ENCODE data around the gene INTS6. TPM values are rescaled to one million over a fixed set of nuclear protein-coding genes. Genes with fewer than 3 reads are reported as not detected.

Gene INTS6
- polyA plus RNA-seq, 1 donor (not counting 4 experiments of a cell fraction or from before 2014, with no cell fraction given): 44.2 TPM

GRCh38 chr13:51495316-51495715, 42.5 kb upstream of the INTS6 start:
- DNase-seq (ENCODE audit: low read depth, low spot score) (no peak), FAIRE-seq (no peak)
- no peaks in the 10 kb centered on the region for H3K79me2 ChIP-seq (ENCODE audit: control insufficient read depth, insufficient read depth, low read length)
- no peaks in the 10 kb centered on the region for H3K4me1 ChIP-seq (ENCODE audit: control insufficient read depth, extremely low read depth, insufficient read depth, low read length)
- no peaks in the 10 kb centered on the region for H3K27me3 ChIP-seq (ENCODE audit: control insufficient read depth, extremely low read depth, insufficient read depth, low read length)
- TF ChIP-seq EZH2 (IDR thresholded peaks at IDR 0.05; ENCODE audit: low read length) (no peak), CTCF (optimal IDR thresholded peaks at IDR 0.05 in 1 of 3, IDR thresholded peaks at IDR 0.05 in 1 of 3, conservative IDR thresholded peaks at IDR 0.05 in 1 of 3; ENCODE audit: extremely low read depth in 1 of 3, insufficient read depth in 2 of 3, low read length in 3 of 3) (no peak)
- H4K20me1 ChIP-seq (ENCODE audit: control insufficient read depth, extremely low read depth, insufficient read depth, low read length): no peaks in the 10 kb centered on the region
- dilution Hi-C loops (cut with MboI; ENCODE audit: extremely low pct_ligation_motif_present, low sequenced_read_pairs): no loop called here
- no peaks in the 10 kb centered on the region for H3K36me3 ChIP-seq (ENCODE audit: control insufficient read depth in 2 of 2, extremely low read depth in 1 of 2, insufficient read depth in 2 of 2, low read length in 2 of 2)
- H3K9me1 ChIP-seq (ENCODE audit: control insufficient read depth, extremely low read depth, insufficient read depth, low read length): no peaks in the 10 kb centered on the region
- no peak overlapping the region for H2AFZ ChIP-seq (ENCODE audit: control insufficient read depth, low read length)
- H3K27ac ChIP-seq (ENCODE audit: control insufficient read depth, insufficient read depth, low read length): no peak overlapping the region
- H3K4me3 ChIP-seq (ENCODE audit: control insufficient read depth in 2 of 3, extremely low read depth in 1 of 3, insufficient read depth in 2 of 3, low read depth in 1 of 3, low read length in 3 of 3): no peak overlapping the region
- H3K4me2 ChIP-seq (ENCODE audit: control insufficient read depth, extremely low read depth, insufficient read depth, low read depth, low read length): no peak overlapping the region
- H3K9ac ChIP-seq (ENCODE audit: control insufficient read depth, extremely low read depth, insufficient read depth, low read length): no peak overlapping the region
- no peaks in the 10 kb centered on the region for H3K9me3 ChIP-seq (ENCODE audit: control insufficient read depth, low read depth, low read length)

- FAIRE-seq (no peak), DNase-seq (ENCODE audit: low read depth, low spot score) (no peak)
- dilution Hi-C loops (cut with MboI; ENCODE audit: extremely low pct_ligation_motif_present, low sequenced_read_pairs): no loop called here
- Histone ChIP-seq H3K27ac (ENCODE audit: control insufficient read depth, insufficient read depth, low read length) (no peak overlapping the region), H3K79me2 (ENCODE audit: control insufficient read depth, insufficient read depth, low read length) (no peaks in the 10 kb centered on the region), H3K9me1 (ENCODE audit: control insufficient read depth, extremely low read depth, insufficient read depth, low read length) (no peaks in the 10 kb centered on the region), H3K4me1 (ENCODE audit: control insufficient read depth, extremely low read depth, insufficient read depth, low read length) (no peaks in the 10 kb centered on the region), H3K36me3 (ENCODE audit: control insufficient read depth in 2 of 2, extremely low read depth in 1 of 2, insufficient read depth in 2 of 2, low read length in 2 of 2) (no peaks in the 10 kb centered on the region), H2AFZ (ENCODE audit: control insufficient read depth, low read length) (no peak overlapping the region), H3K4me2 (ENCODE audit: control insufficient read depth, extremely low read depth, insufficient read depth, low read depth, low read length) (no peak overlapping the region), H3K9ac (ENCODE audit: control insufficient read depth, extremely low read depth, insufficient read depth, low read length) (no peak overlapping the region), H3K27me3 (ENCODE audit: control insufficient read depth, extremely low read depth, insufficient read depth, low read length) (no peaks in the 10 kb centered on the region), H3K4me3 (ENCODE audit: control insufficient read depth in 2 of 3, extremely low read depth in 1 of 3, insufficient read depth in 2 of 3, low read depth in 1 of 3, low read length in 3 of 3) (no peak overlapping the region), H3K9me3 (ENCODE audit: control insufficient read depth, low read depth, low read length) (no peaks in the 10 kb centered on the region), H4K20me1 (ENCODE audit: control insufficient read depth, extremely low read depth, insufficient read depth, low read length) (no peaks in the 10 kb centered on the region)
- TF ChIP-seq EZH2 (IDR thresholded peaks at IDR 0.05; ENCODE audit: low read length) (no peak), CTCF (optimal IDR thresholded peaks at IDR 0.05 in 1 of 3, IDR thresholded peaks at IDR 0.05 in 1 of 3, conservative IDR thresholded peaks at IDR 0.05 in 1 of 3; ENCODE audit: extremely low read depth in 1 of 3, insufficient read depth in 2 of 3, low read length in 3 of 3) (no peak)
Measured at GRCh38 chr13:51494156-51494555, 41.3 kb upstream of the INTS6 start.

Data from keratinocyte (primary cell).